H9 (cell line): ENCODE results near the gene EGFR. TPM values are rescaled to one million over a fixed set of nuclear protein-coding genes. Genes with fewer than 3 reads are reported as not detected.

Experiments
- DNase-seq: peaks from one replicate; pipeline ENCODE4 v3.0.0-alpha.2; 2017
- H2AFZ ChIP-seq: one replicate; pipeline ENCODE4 v1.6.1; 2013; ENCODE audit warnings: mild to moderate bottlenecking, low read length, control low read depth, moderate library complexity
- H2AK5ac ChIP-seq: 2 replicates; pipeline ENCODE4 v1.6.1; 2013; ENCODE audit warnings: low read length, control low read depth, mixed read lengths; ENCODE audit not compliant: insufficient read length
- H2BK120ac ChIP-seq: one replicate; pipeline ENCODE4 v1.6.1; 2013; ENCODE audit warnings: low read depth, mild to moderate bottlenecking, low read length, control low read depth, inconsistent platforms; ENCODE audit not compliant: poor library complexity, severe bottlenecking
- H2BK12ac ChIP-seq: 2 replicates; pipeline ENCODE4 v1.6.1; 2013; ENCODE audit warnings: low read length, control low read depth, mixed read lengths, low read depth; ENCODE audit not compliant: insufficient read length
- H2BK15ac ChIP-seq: 2 replicates; pipeline ENCODE4 v1.6.1; 2013; ENCODE audit warnings: low read depth, low read length, control low read depth
- H2BK20ac ChIP-seq: one replicate; pipeline ENCODE4 v1.6.1; 2013; ENCODE audit warnings: low read depth, mild to moderate bottlenecking, low read length, control low read depth, inconsistent platforms; ENCODE audit not compliant: poor library complexity, severe bottlenecking
- H2BK5ac ChIP-seq: 2 replicates; pipeline ENCODE4 v1.6.1; 2013; ENCODE audit warnings: low read length, control low read depth, mixed read lengths; ENCODE audit not compliant: insufficient read length
- H3K14ac ChIP-seq: 2 replicates; pipeline ENCODE4 v1.6.1; 2013; ENCODE audit warnings: low read length, control low read depth; ENCODE audit not compliant: insufficient read depth
- H3K18ac ChIP-seq: 2 replicates; pipeline ENCODE4 v1.6.1; 2013; ENCODE audit warnings: low read depth, mild to moderate bottlenecking, mixed read lengths, low read length, control low read depth; ENCODE audit not compliant: insufficient read length
- H3K23ac ChIP-seq: 2 replicates; pipeline ENCODE4 v1.6.1; 2013; ENCODE audit warnings: low read length, control low read depth, mixed read lengths, low read depth; ENCODE audit not compliant: insufficient read length
- H3K23me2 ChIP-seq: 2 replicates; pipeline ENCODE4 v1.6.1; 2013; ENCODE audit warnings: low read depth, mild to moderate bottlenecking, mixed read lengths, low read length, control low read depth; ENCODE audit not compliant: insufficient read length, poor library complexity, severe bottlenecking
- H3K27ac ChIP-seq: 2 replicates; pipeline ENCODE4 v1.5.1; 2013; ENCODE audit warnings: low read length, control low read depth, mixed read lengths, low read depth; ENCODE audit not compliant: insufficient read length
- H3K27me3 ChIP-seq: 2 replicates; pipeline ENCODE4 v1.6.1; 2013; ENCODE audit warnings: low read length, control low read depth, inconsistent platforms; ENCODE audit not compliant: insufficient read depth
- H3K4ac ChIP-seq: 2 replicates; pipeline ENCODE4 v1.6.1; 2013; ENCODE audit warnings: low read depth, mild to moderate bottlenecking, control low read depth, inconsistent platforms, low read length, moderate library complexity
- H3K4me1 ChIP-seq: 2 replicates; pipeline ENCODE4 v1.6.1; 2013; ENCODE audit warnings: low read length, control low read depth, inconsistent platforms; ENCODE audit not compliant: insufficient read depth
- H3K4me2 ChIP-seq: 2 replicates; pipeline ENCODE4 v1.6.1; 2013; ENCODE audit warnings: low read length, control low read depth, mixed read lengths; ENCODE audit not compliant: insufficient read length, insufficient read depth
- H3K56ac ChIP-seq: 2 replicates; pipeline ENCODE4 v1.6.1; 2013; ENCODE audit warnings: low read depth, mild to moderate bottlenecking, mixed read lengths, low read length, control low read depth; ENCODE audit not compliant: insufficient read length
- H3K79me1 ChIP-seq: 2 replicates; pipeline ENCODE4 v1.6.1; 2013; ENCODE audit warnings: low read depth, mild to moderate bottlenecking, moderate library complexity, low read length, control low read depth, inconsistent platforms; ENCODE audit not compliant: insufficient read depth, poor library complexity, severe bottlenecking
- H3K79me2 ChIP-seq: 2 replicates; pipeline ENCODE4 v1.6.1; 2013; ENCODE audit warnings: low read length, control low read depth, inconsistent platforms; ENCODE audit not compliant: insufficient read depth
- H3K9ac ChIP-seq: 2 replicates; pipeline ENCODE4 v1.6.1; 2013; ENCODE audit warnings: low read length, control low read depth, mixed read lengths; ENCODE audit not compliant: insufficient read length; ENCODE audit errors: extremely low read depth
- H3K9me3 ChIP-seq: one replicate; pipeline ENCODE4 v1.6.1; 2013; ENCODE audit warnings: low read depth, low read length, inconsistent platforms; ENCODE audit not compliant: control insufficient read depth
- H3T11ph ChIP-seq: one replicate; pipeline ENCODE4 v1.6.1; 2013; ENCODE audit warnings: mild to moderate bottlenecking, low read length, control low read depth, inconsistent platforms
- H4K20me1 ChIP-seq: one replicate; pipeline ENCODE4 v1.6.1; 2013; ENCODE audit not compliant: control insufficient read depth, insufficient read length, insufficient read depth
- H4K5ac ChIP-seq: 2 replicates; pipeline ENCODE4 v1.6.1; 2013; ENCODE audit warnings: low read depth, mild to moderate bottlenecking, mixed read lengths, low read length, control low read depth; ENCODE audit not compliant: insufficient read length
- H4K8ac ChIP-seq: replicated peaks from 2 replicates; pipeline ENCODE4 v1.6.1; 2013; ENCODE audit warnings: low read length, control low read depth, mixed read lengths, low read depth; ENCODE audit not compliant: insufficient read length
- H4K91ac ChIP-seq: 2 replicates; pipeline ENCODE4 v1.6.1; 2013; ENCODE audit warnings: low read depth, mild to moderate bottlenecking, moderate library complexity, mixed read lengths, low read length, control low read depth; ENCODE audit not compliant: insufficient read length
- H3K27ac Mint-ChIP-seq, 3 experiments: 2 replicates in 2 of 3; 3 replicates in 1 of 3; pipeline ENCODE4 v1.8.0; 2020 to 2021; ENCODE audit warnings: mixed read lengths in 3 of 3, mild to moderate bottlenecking in 1 of 3, moderate library complexity in 1 of 3
- H3K27me3 Mint-ChIP-seq: 2 replicates; pipeline ENCODE4 v1.8.0; 2021; ENCODE audit warnings: low read depth, mild to moderate bottlenecking, moderate library complexity, mixed read lengths
- H3K36me3 Mint-ChIP-seq, 3 experiments: 2 replicates in 2 of 3; 3 replicates in 1 of 3; pipeline ENCODE4 v1.8.0; 2020 to 2021; ENCODE audit warnings: low read depth in 3 of 3, mixed read lengths in 3 of 3; ENCODE audit not compliant: insufficient read depth in 1 of 3
- H3K4me1 Mint-ChIP-seq, 2 experiments: 2 replicates each; pipeline ENCODE4 v1.8.0; 2020; ENCODE audit warnings: mixed read lengths in 2 of 2
- H3K4me3 Mint-ChIP-seq, 2 experiments: 2 replicates in 1 of 2; 3 replicates in 1 of 2; pipeline ENCODE4 v1.8.0; 2020 to 2021; ENCODE audit warnings: mild to moderate bottlenecking in 2 of 2, mixed read lengths in 2 of 2, moderate library complexity in 1 of 2
- H3K9me3 Mint-ChIP-seq, 2 experiments: 2 replicates in 1 of 2; 3 replicates in 1 of 2; pipeline ENCODE4 v1.8.0; 2020; ENCODE audit warnings: mild to moderate bottlenecking in 2 of 2, mixed read lengths in 2 of 2, moderate library complexity in 1 of 2
- CTCF ChIP-seq: fragments of 200-600 bp; sonication (generic); conservative IDR thresholded peaks from 3 replicates; pipeline ENCODE4 v1.8.0; 2021; ENCODE audit warnings: antibody characterized with exemption, mild to moderate bottlenecking
- WGBS: extraction: QIAGEN DNeasy Blood & Tissue Kit; methylation state at CpG from one replicate; pipeline ENCODE4 v1.1.7; 2013; ENCODE audit warnings: missing lambda C conversion rate, low lambda C conversion rate, mixed read lengths; ENCODE audit not compliant: insufficient read length; ENCODE audit errors: extremely low coverage; 5-methylcytosine and 5-hydroxymethylcytosine counted together
- total RNA-seq: library from RNA; stranded (reverse); gene quantifications from 2 replicates; pipeline ENCODE4 v1.2.1, GENCODE V29; 2021

EGFR gene
- total RNA-seq, 1 experiment from 2014 or later: 3.3 TPM

GRCh38 chr7:55033236-55033846, 14.5 kb downstream of the EGFR start:
- no peak overlapping the region for H3T11ph ChIP-seq
- no peak overlapping the region for H3K4me2 ChIP-seq
- no peaks in the 10 kb centered on the region for H3K4me1 ChIP-seq
- H2BK12ac ChIP-seq: no peak overlapping the region
- H2AK5ac ChIP-seq: no peak overlapping the region
- no peak overlapping the region for H3K18ac ChIP-seq
- no peaks in the 10 kb centered on the region for H3K23me2 ChIP-seq
- Mint-ChIP-seq H3K9me3 (no peaks in the 10 kb centered on the region), H3K4me1 (no peaks in the 10 kb centered on the region), H3K27me3 (no peaks in the 10 kb centered on the region), H3K27ac (no peak overlapping the region), H3K4me3 (no peak overlapping the region), H3K36me3 (no peaks in the 10 kb centered on the region)
- no peaks in the 10 kb centered on the region for H4K20me1 ChIP-seq
- no peak overlapping the region for H2BK20ac ChIP-seq
- H2BK15ac ChIP-seq: no peak overlapping the region
- no peaks in the 10 kb centered on the region for H3K27me3 ChIP-seq
- H2AFZ ChIP-seq: no peak overlapping the region
- no peak overlapping the region for H3K23ac ChIP-seq
- no CpG with 5 or more reads among the region's 10 CpGs for WGBS
- DNase-seq: no peak
- no peak overlapping the region for H4K8ac ChIP-seq
- H4K91ac ChIP-seq: no peak overlapping the region
- no peak overlapping the region for H4K5ac ChIP-seq
- H3K79me2 ChIP-seq: no peaks in the 10 kb centered on the region
- H2BK5ac ChIP-seq: no peak overlapping the region
- no peaks in the 10 kb centered on the region for H3K9me3 ChIP-seq
- no peak for TF ChIP-seq CTCF
- no peak overlapping the region for H3K9ac ChIP-seq
- no peak overlapping the region for H3K27ac ChIP-seq
- no peak overlapping the region for H3K4ac ChIP-seq
- no peak overlapping the region for H3K14ac ChIP-seq
- no peaks in the 10 kb centered on the region for H3K79me1 ChIP-seq
- H3K56ac ChIP-seq: no peak overlapping the region
- H2BK120ac ChIP-seq: no peak overlapping the region
